Nephron (organoid): ENCODE results near the gene FAM216A.

ENCODE experiments used
- H3K27ac Mint-ChIP-seq, 3 experiments: 2 replicates each; pipeline ENCODE4 v1.8.0; 2020; ENCODE audit warnings: mixed read lengths in 3 of 3, mild to moderate bottlenecking in 2 of 3, moderate library complexity in 1 of 3
- H3K27me3 Mint-ChIP-seq: 2 replicates; pipeline ENCODE4 v1.8.0; 2021; ENCODE audit warnings: low read depth, mild to moderate bottlenecking, moderate library complexity, mixed read lengths
- H3K36me3 Mint-ChIP-seq: 2 replicates; pipeline ENCODE4 v1.8.0; 2020; ENCODE audit warnings: low read depth, mixed read lengths
- H3K4me1 Mint-ChIP-seq: 2 replicates; pipeline ENCODE4 v1.8.0; 2020; ENCODE audit warnings: mixed read lengths
- H3K4me3 Mint-ChIP-seq, 3 experiments: 2 replicates each; pipeline ENCODE4 v1.8.0; 2020; ENCODE audit warnings: mild to moderate bottlenecking in 3 of 3, mixed read lengths in 3 of 3, moderate library complexity in 2 of 3
- H3K9me3 Mint-ChIP-seq: 2 replicates; pipeline ENCODE4 v1.8.0; 2020; ENCODE audit warnings: mixed read lengths
- CTCF ChIP-seq, 3 experiments: fragments of 200-600 bp; sonication (generic); IDR thresholded peaks; one replicate each; pipeline ENCODE4 v1.5.0; 2021; ENCODE audit warnings: antibody characterized with exemption in 3 of 3; ENCODE audit not compliant: unreplicated experiment in 3 of 3

The FAM216A gene

GRCh38 chr12:110431957-110432587, 36.6 kb upstream of the FAM216A start:
- Mint-ChIP-seq H3K27ac (no peak overlapping the region), H3K27me3 (no peaks in the 10 kb centered on the region), H3K4me3 (peak overlapping the region in 1 of 3 experiments; percentile 26), H3K4me1 (peaks cover 4% of the 10 kb centered on the region), H3K36me3 (peaks cover 30% of the 10 kb centered on the region), H3K9me3 (no peaks in the 10 kb centered on the region)
- TF ChIP-seq CTCF (IDR thresholded peaks at IDR 0.05; ENCODE audit: unreplicated experiment in 3 of 3) = no peak

- no peaks in the 10 kb centered on the region for H3K9me3 Mint-ChIP-seq
- peaks cover 57% of the 10 kb centered on the region for H3K36me3 Mint-ChIP-seq
- no peak for TF ChIP-seq CTCF (IDR thresholded peaks at IDR 0.05; ENCODE audit: unreplicated experiment in 3 of 3)
- H3K27ac Mint-ChIP-seq = no peak overlapping the region
- no peak overlapping the region for H3K4me3 Mint-ChIP-seq
- H3K4me1 Mint-ChIP-seq = no peaks in the 10 kb centered on the region
- H3K27me3 Mint-ChIP-seq = no peaks in the 10 kb centered on the region
Observed at GRCh38 chr12:110436231-110436630, 32.4 kb upstream of the FAM216A start.

GRCh38 chr12:110444455-110444854, 24.2 kb upstream of the FAM216A start:
- no peak for TF ChIP-seq CTCF (IDR thresholded peaks at IDR 0.05; ENCODE audit: unreplicated experiment in 3 of 3)
- Mint-ChIP-seq H3K4me3 (no peak overlapping the region), H3K4me1 (peaks cover 12% of the 10 kb centered on the region), H3K36me3 (peaks cover 37% of the 10 kb centered on the region), H3K27me3 (no peaks in the 10 kb centered on the region), H3K27ac (no peak overlapping the region), H3K9me3 (no peaks in the 10 kb centered on the region)

GRCh38 chr12:110449799-110450497, 18.7 kb upstream of the FAM216A start, which contains the start of gene ARPC3:
ARPC3 (minus strand) TSS chr12:110450337; CDS start chr12:110450260, 77 bp downstream.
- Mint-ChIP-seq H3K9me3 (no peaks in the 10 kb centered on the region), H3K36me3 (peaks cover 33% of the 10 kb centered on the region), H3K4me1 (peaks cover 19% of the 10 kb centered on the region), H3K27me3 (no peaks in the 10 kb centered on the region), H3K27ac (peak within 1 kb of the TSS; percentile 97 to 99 (median 98)), H3K4me3 (peak within 1 kb of the TSS; percentile 98 to 100 (median 99))
- peak; percentile 78 to 87 (median 83) for TF ChIP-seq CTCF (IDR thresholded peaks at IDR 0.05; ENCODE audit: unreplicated experiment in 3 of 3)

GRCh38 chr12:110451263-110451662, 17.4 kb upstream of the FAM216A start:
- Mint-ChIP-seq H3K4me1 (peaks cover 19% of the 10 kb centered on the region), H3K27ac (peak overlapping the region; percentile 33 to 97 (median 57)), H3K4me3 (peak overlapping the region; percentile 98 to 100 (median 99)), H3K36me3 (peaks cover 32% of the 10 kb centered on the region), H3K27me3 (no peaks in the 10 kb centered on the region), H3K9me3 (no peaks in the 10 kb centered on the region)
- TF ChIP-seq CTCF (IDR thresholded peaks at IDR 0.05; ENCODE audit: unreplicated experiment in 3 of 3) = no peak
